ENCODE data around the gene NUDT14. TPM values are rescaled to one million over a fixed set of nuclear protein-coding genes. Genes with fewer than 3 reads are reported as not detected.

Gene NUDT14
- total and polyA plus RNA-seq, 4 donors, result 6.1 to 29.9 (median 11.7) TPM

DNA sequence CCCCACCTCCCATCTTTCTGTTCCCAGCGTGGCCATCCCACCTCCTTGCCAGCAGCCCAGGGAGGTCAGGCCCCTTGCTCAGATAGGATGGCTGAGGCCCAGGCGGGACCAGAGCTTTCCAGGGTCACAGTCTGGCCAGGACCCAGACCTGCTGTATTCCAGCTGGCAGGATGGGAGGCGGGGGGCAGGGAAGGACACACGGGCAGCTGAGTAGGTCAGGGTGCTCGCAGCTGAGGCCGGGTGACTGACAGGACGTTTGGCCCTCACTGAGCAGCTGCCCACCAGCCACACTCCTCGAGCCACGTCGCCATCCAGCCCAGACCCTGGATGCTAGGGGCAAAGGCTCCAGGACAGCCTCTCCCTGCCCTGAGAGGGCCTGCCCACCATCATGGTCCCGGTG lies 4.0 kb downstream of the NUDT14 start:
- no peaks in the 10 kb centered on the region for H3K4me1 ChIP-seq (ENCODE audit: control insufficient read depth in 1 of 2, insufficient read depth in 2 of 2, low read length in 2 of 2)
- no peaks in the 10 kb centered on the region for H3K27me3 ChIP-seq (ENCODE audit: control insufficient read depth in 1 of 2, insufficient read depth in 2 of 2, low read length in 1 of 2)
- WGBS, 2 donors, result 64 to 69% methylated on average over 11 of the region's 11 CpGs
- DNase-seq, result no peak
- no peak overlapping the region for H3K27ac ChIP-seq (ENCODE audit: low read depth in 1 of 2, low read length in 2 of 2)
- no peak overlapping the region for H3K4me3 ChIP-seq (ENCODE audit: low read length in 2 of 2)
- H3K9me3 ChIP-seq (ENCODE audit: control insufficient read depth, low read length), result no peaks in the 10 kb centered on the region
- no peak for ATAC-seq (ENCODE audit: low FRiP score)
- H3K36me3 ChIP-seq (ENCODE audit: control insufficient read depth in 1 of 2, insufficient read depth in 2 of 2, low read length in 1 of 2), result no peaks in the 10 kb centered on the region
- intact Hi-C loops (cut with DNase I), result no loop called here

DNA sequence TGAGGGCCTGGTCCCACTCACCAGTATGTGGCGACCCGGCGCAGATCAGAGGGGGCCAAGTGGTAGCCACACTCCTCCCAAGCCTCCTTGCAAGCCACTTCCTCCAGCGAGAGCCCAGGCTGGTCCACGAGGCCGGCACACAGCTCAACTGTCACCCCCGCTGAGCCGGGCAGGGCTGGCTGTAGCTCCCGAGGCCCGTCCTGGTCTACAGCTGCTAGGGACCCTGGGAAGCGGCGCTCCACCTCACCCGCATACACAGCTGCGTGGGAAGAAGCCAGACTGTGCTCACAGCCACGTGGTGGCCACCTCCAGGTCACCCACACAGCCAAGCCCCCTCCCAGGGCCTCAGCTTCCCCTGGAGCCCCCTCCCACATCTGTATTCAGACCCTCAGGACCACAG lies 4.6 kb downstream of the NUDT14 start:
- Histone ChIP-seq H3K9me3 (ENCODE audit: control insufficient read depth, low read length) (no peaks in the 10 kb centered on the region), H3K36me3 (ENCODE audit: control insufficient read depth in 1 of 2, insufficient read depth in 2 of 2, low read length in 1 of 2) (no peaks in the 10 kb centered on the region), H3K27me3 (ENCODE audit: control insufficient read depth in 1 of 2, insufficient read depth in 2 of 2, low read length in 1 of 2) (no peaks in the 10 kb centered on the region), H3K27ac (ENCODE audit: low read depth in 1 of 2, low read length in 2 of 2) (no peak overlapping the region), H3K4me3 (ENCODE audit: low read length in 2 of 2) (no peak overlapping the region), H3K4me1 (ENCODE audit: control insufficient read depth in 1 of 2, insufficient read depth in 2 of 2, low read length in 2 of 2) (no peaks in the 10 kb centered on the region)
- ATAC-seq (ENCODE audit: low FRiP score) (no peak), DNase-seq (no peak)
- WGBS, 2 donors, result 85 to 89% methylated on average over 15 of the region's 15 CpGs
- intact Hi-C loops (cut with DNase I), result no loop called here

- DNase-seq, result no peak
- no peak for ATAC-seq (ENCODE audit: low FRiP score)
- Histone ChIP-seq H3K4me3 (ENCODE audit: low read length in 2 of 2) (no peak overlapping the region), H3K27ac (ENCODE audit: low read depth in 1 of 2, low read length in 2 of 2) (no peak overlapping the region), H3K36me3 (ENCODE audit: control insufficient read depth in 1 of 2, insufficient read depth in 2 of 2, low read length in 1 of 2) (no peaks in the 10 kb centered on the region), H3K9me3 (ENCODE audit: control insufficient read depth, low read length) (no peaks in the 10 kb centered on the region), H3K27me3 (ENCODE audit: control insufficient read depth in 1 of 2, insufficient read depth in 2 of 2, low read length in 1 of 2) (no peaks in the 10 kb centered on the region), H3K4me1 (ENCODE audit: control insufficient read depth in 1 of 2, insufficient read depth in 2 of 2, low read length in 2 of 2) (no peaks in the 10 kb centered on the region)
- WGBS, 2 donors, result 91 to 92% methylated on average over 23 to 32 of the region's 32 CpGs
- intact Hi-C loops (cut with DNase I), result no loop called here
These were observed 6.9 kb downstream of the NUDT14 start for GRCh38 chr14:105173901-105174894.

DNA sequence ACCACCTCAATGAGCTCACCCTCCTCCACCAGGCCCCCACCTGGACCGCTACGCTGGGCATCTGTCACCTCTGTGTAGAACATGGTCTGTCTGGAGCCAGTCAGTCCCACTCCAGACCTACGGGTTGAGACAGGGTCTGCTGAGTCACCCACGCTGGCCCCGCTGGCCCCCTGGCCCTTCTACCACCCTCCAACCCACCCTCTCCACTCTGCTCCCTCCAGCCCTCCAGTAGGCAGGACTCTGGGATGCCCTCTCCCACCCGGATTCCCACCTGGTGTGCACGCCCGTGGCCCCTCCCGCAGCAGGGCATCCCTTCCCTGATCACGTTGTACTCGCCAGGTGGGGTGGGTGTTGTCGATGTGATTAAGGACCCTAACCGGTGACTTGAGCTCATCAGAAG lies 8.0 kb downstream of the NUDT14 start:
- DNase-seq (no peak), ATAC-seq (ENCODE audit: low FRiP score) (no peak)
- H3K4me3 ChIP-seq (ENCODE audit: low read length in 2 of 2), result no peak overlapping the region
- no peaks in the 10 kb centered on the region for H3K36me3 ChIP-seq (ENCODE audit: control insufficient read depth in 1 of 2, insufficient read depth in 2 of 2, low read length in 1 of 2)
- H3K9me3 ChIP-seq (ENCODE audit: control insufficient read depth, low read length), result no peaks in the 10 kb centered on the region
- no peaks in the 10 kb centered on the region for H3K27me3 ChIP-seq (ENCODE audit: control insufficient read depth in 1 of 2, insufficient read depth in 2 of 2, low read length in 1 of 2)
- H3K4me1 ChIP-seq (ENCODE audit: control insufficient read depth in 1 of 2, insufficient read depth in 2 of 2, low read length in 2 of 2), result no peaks in the 10 kb centered on the region
- 95 to 96% methylated on average over 11 to 13 of the region's 13 CpGs for WGBS, 2 donors
- intact Hi-C loops (cut with DNase I), result no loop called here
- H3K27ac ChIP-seq (ENCODE audit: low read depth in 1 of 2, low read length in 2 of 2), result no peak overlapping the region

- no peak for ATAC-seq (ENCODE audit: low FRiP score)
- no peaks in the 10 kb centered on the region for H3K36me3 ChIP-seq (ENCODE audit: control insufficient read depth in 1 of 2, insufficient read depth in 2 of 2, low read length in 1 of 2)
- H3K4me1 ChIP-seq (ENCODE audit: control insufficient read depth in 1 of 2, insufficient read depth in 2 of 2, low read length in 2 of 2), result no peaks in the 10 kb centered on the region
- no peaks in the 10 kb centered on the region for H3K27me3 ChIP-seq (ENCODE audit: control insufficient read depth in 1 of 2, insufficient read depth in 2 of 2, low read length in 1 of 2)
- no peak overlapping the region for H3K27ac ChIP-seq (ENCODE audit: low read depth in 1 of 2, low read length in 2 of 2)
- intact Hi-C loops (cut with DNase I), result no loop called here
- H3K4me3 ChIP-seq (ENCODE audit: low read length in 2 of 2), result no peak overlapping the region
- no peaks in the 10 kb centered on the region for H3K9me3 ChIP-seq (ENCODE audit: control insufficient read depth, low read length)
- no peak for DNase-seq
- WGBS, 2 donors, result 71 to 82% methylated on average over 7 of the region's 7 CpGs
These were observed 8.6 kb downstream of the NUDT14 start for GRCh38 chr14:105172476-105172875.

- DNase-seq (no peak), ATAC-seq (ENCODE audit: low FRiP score) (no peak)
- Histone ChIP-seq H3K9me3 (ENCODE audit: control insufficient read depth, low read length) (no peaks in the 10 kb centered on the region), H3K27me3 (ENCODE audit: control insufficient read depth in 1 of 2, insufficient read depth in 2 of 2, low read length in 1 of 2) (no peaks in the 10 kb centered on the region), H3K36me3 (ENCODE audit: control insufficient read depth in 1 of 2, insufficient read depth in 2 of 2, low read length in 1 of 2) (no peaks in the 10 kb centered on the region), H3K4me3 (ENCODE audit: low read length in 2 of 2) (no peak overlapping the region), H3K4me1 (ENCODE audit: control insufficient read depth in 1 of 2, insufficient read depth in 2 of 2, low read length in 2 of 2) (no peaks in the 10 kb centered on the region), H3K27ac (ENCODE audit: low read depth in 1 of 2, low read length in 2 of 2) (no peak overlapping the region)
- WGBS, 2 donors, result 12 to 14% methylated on average over 19 of the region's 19 CpGs
- intact Hi-C loops (cut with DNase I), result no loop called here
These were observed 10.0 kb downstream of the NUDT14 start for GRCh38 chr14:105171004-105171673.

- WGBS, 2 donors, result 80 to 87% methylated on average over 22 of the region's 22 CpGs
- ATAC-seq (ENCODE audit: low FRiP score) (no peak), DNase-seq (no peak)
- Histone ChIP-seq H3K4me3 (ENCODE audit: low read length in 2 of 2) (no peak overlapping the region), H3K4me1 (ENCODE audit: control insufficient read depth in 1 of 2, insufficient read depth in 2 of 2, low read length in 2 of 2) (no peaks in the 10 kb centered on the region), H3K27ac (ENCODE audit: low read depth in 1 of 2, low read length in 2 of 2) (no peak overlapping the region), H3K9me3 (ENCODE audit: control insufficient read depth, low read length) (no peaks in the 10 kb centered on the region), H3K27me3 (ENCODE audit: control insufficient read depth in 1 of 2, insufficient read depth in 2 of 2, low read length in 1 of 2) (no peaks in the 10 kb centered on the region), H3K36me3 (ENCODE audit: control insufficient read depth in 1 of 2, insufficient read depth in 2 of 2, low read length in 1 of 2) (no peaks in the 10 kb centered on the region)
- intact Hi-C loops (cut with DNase I), result no loop called here
These were observed 11.1 kb downstream of the NUDT14 start for GRCh38 chr14:105169776-105170655.

- no peak for ATAC-seq (ENCODE audit: low FRiP score)
- H3K27ac ChIP-seq (ENCODE audit: low read depth in 1 of 2, low read length in 2 of 2), result no peak overlapping the region
- no peaks in the 10 kb centered on the region for H3K27me3 ChIP-seq (ENCODE audit: control insufficient read depth in 1 of 2, insufficient read depth in 2 of 2, low read length in 1 of 2)
- no peaks in the 10 kb centered on the region for H3K9me3 ChIP-seq (ENCODE audit: control insufficient read depth, low read length)
- H3K36me3 ChIP-seq (ENCODE audit: control insufficient read depth in 1 of 2, insufficient read depth in 2 of 2, low read length in 1 of 2), result no peaks in the 10 kb centered on the region
- H3K4me1 ChIP-seq (ENCODE audit: control insufficient read depth in 1 of 2, insufficient read depth in 2 of 2, low read length in 2 of 2), result no peaks in the 10 kb centered on the region
- no peak overlapping the region for H3K4me3 ChIP-seq (ENCODE audit: low read length in 2 of 2)
- 41 to 85% methylated on average over 21 to 54 of the region's 54 CpGs for whole genome bisulfite sequencing, 2 donors
- intact Hi-C loops (cut with DNase I), result no loop called here
- no peak for DNase-seq
These were observed 12.1 kb downstream of the NUDT14 start for GRCh38 chr14:105168979-105169507.

All from aorta (tissue), 5 donors.